IMR-90 (cell line): ENCODE measurements around the gene FMC1. TPM values are rescaled to one million over a fixed set of nuclear protein-coding genes. Genes with fewer than 3 reads are reported as not detected.

Source experiments
- ATAC-seq: fragments of 200-7000 bp; cut with Tn5 transposase; 2 replicates; pipeline ENCODE4 v1.9.1; 2020; ENCODE audit warnings: low read depth, mild to moderate bottlenecking, moderate library complexity
- BruUV-seq: library from RNA; stranded (reverse); fragments of 400-500 nt; replicated peaks from 2 replicates; lab custom pipeline; 2021; lab: Mats Ljungman, UMichigan
- CTCF ChIA-PET: fragments of 300-600 bp; formaldehyde crosslinking; extraction: SDS; loops from one replicate; lab custom pipeline; 2021; ENCODE audit warnings: antibody characterized with exemption; lab: Yijun Ruan, JAX
- POLR2A ChIA-PET: fragments of 300-600 bp; sonication (Branson Sonifier 250); formaldehyde crosslinking; loops from one replicate; lab custom pipeline; 2022; ENCODE audit warnings: antibody characterized with exemption; ENCODE audit not compliant: unreplicated experiment; lab: Charles Lee
- DNase-seq: peaks from one replicate; pipeline ENCODE4 v3.0.0; 2013
- H2AFZ ChIP-seq: replicated peaks from 2 replicates; pipeline ENCODE3; 2013; ENCODE audit warnings: low read length, mild to moderate bottlenecking; ENCODE audit not compliant: poor library complexity
- H2AK5ac ChIP-seq: 2 replicates; pipeline ENCODE4 v1.6.1; 2013; ENCODE audit warnings: low read depth, low read length, inconsistent platforms
- H2AK9ac ChIP-seq: replicated peaks from 2 replicates; pipeline ENCODE3; 2013; ENCODE audit warnings: mild to moderate bottlenecking, low read depth, low read length, moderate library complexity; ENCODE audit not compliant: poor library complexity
- H2BK120ac ChIP-seq: 2 replicates; pipeline ENCODE4 v1.6.1; 2013; ENCODE audit warnings: low read depth, low read length, inconsistent platforms
- H2BK15ac ChIP-seq: 3 replicates; pipeline ENCODE4 v1.6.1; 2013; ENCODE audit warnings: low read depth, low read length, inconsistent platforms
- H2BK20ac ChIP-seq: 2 replicates; pipeline ENCODE4 v1.6.1; 2013; ENCODE audit warnings: low read depth, mild to moderate bottlenecking, inconsistent platforms, low read length, moderate library complexity
- H2BK5ac ChIP-seq: 2 replicates; pipeline ENCODE4 v1.6.1; 2013; ENCODE audit warnings: mild to moderate bottlenecking, low read depth, low read length, inconsistent platforms; ENCODE audit not compliant: poor library complexity, severe bottlenecking
- H3K14ac ChIP-seq: replicated peaks from 2 replicates; pipeline ENCODE4 v1.6.1; 2013; ENCODE audit warnings: low read depth, low read length, inconsistent platforms
- H3K18ac ChIP-seq: 2 replicates; pipeline ENCODE4 v1.6.1; 2013; ENCODE audit warnings: low read depth, low read length, control low read depth
- H3K23ac ChIP-seq: 2 replicates; pipeline ENCODE4 v1.6.1; 2013; ENCODE audit warnings: low read depth, low read length, inconsistent platforms
- H3K27ac ChIP-seq: 2 replicates; pipeline ENCODE4 v1.5.1; 2013; ENCODE audit warnings: mild to moderate bottlenecking, control low read depth, low read length; ENCODE audit not compliant: insufficient read depth
- H3K27me3 ChIP-seq: 2 replicates; pipeline ENCODE4 v1.6.1; 2013; ENCODE audit warnings: low read length; ENCODE audit not compliant: control insufficient read depth, insufficient read depth
- H3K36me3 ChIP-seq: 2 replicates; pipeline ENCODE4 v1.6.1; 2013; ENCODE audit warnings: low read length, mixed read lengths; ENCODE audit not compliant: control insufficient read depth, insufficient read depth
- H3K4ac ChIP-seq: 2 replicates; pipeline ENCODE4 v1.6.1; 2013; ENCODE audit warnings: low read depth, low read length, inconsistent platforms
- H3K4me1 ChIP-seq: 2 replicates; pipeline ENCODE4 v1.6.1; 2013; ENCODE audit warnings: low read length, mixed read lengths; ENCODE audit not compliant: control insufficient read depth, insufficient read depth
- H3K4me2 ChIP-seq: 2 replicates; pipeline ENCODE4 v1.6.1; 2013; ENCODE audit warnings: low read depth, mild to moderate bottlenecking, control low read depth, low read length, moderate library complexity
- H3K4me3 ChIP-seq: 2 replicates; pipeline ENCODE4 v1.5.1; 2013; ENCODE audit warnings: low read depth, mild to moderate bottlenecking, control low read depth, low read length, moderate library complexity; ENCODE audit not compliant: insufficient read depth
- H3K56ac ChIP-seq: 2 replicates; pipeline ENCODE4 v1.6.1; 2013; ENCODE audit warnings: low read length, inconsistent platforms; ENCODE audit not compliant: insufficient read depth; ENCODE audit errors: extremely low read depth
- H3K79me1 ChIP-seq, 2 experiments: 2 replicates each; pipeline ENCODE4 v1.6.1; 2013; ENCODE audit warnings: low read length in 2 of 2, inconsistent platforms in 1 of 2, low read depth in 1 of 2
- H3K9ac ChIP-seq: 2 replicates; pipeline ENCODE4 v1.6.1; 2013; ENCODE audit warnings: low read depth, low read length, control low read depth
- H3K9me1 ChIP-seq: 2 replicates; pipeline ENCODE4 v1.6.1; 2013; ENCODE audit warnings: low read length, inconsistent platforms; ENCODE audit not compliant: insufficient read depth
- H3K9me3 ChIP-seq: 2 replicates; pipeline ENCODE4 v1.6.1; 2013; ENCODE audit warnings: low read length; ENCODE audit not compliant: control insufficient read depth, insufficient read depth
- H4K20me1 ChIP-seq: 2 replicates; pipeline ENCODE4 v1.6.1; 2013; ENCODE audit warnings: low read length, inconsistent platforms; ENCODE audit not compliant: insufficient read depth
- H4K5ac ChIP-seq: 2 replicates; pipeline ENCODE4 v1.6.1; 2013; ENCODE audit warnings: mild to moderate bottlenecking, low read depth, low read length, control low read depth
- H4K8ac ChIP-seq, 2 experiments: 2 replicates each; pipeline ENCODE4 v1.6.1; 2013; ENCODE audit warnings: low read depth in 2 of 2, low read length in 2 of 2, control low read depth in 1 of 2, inconsistent platforms in 1 of 2
- H4K91ac ChIP-seq: 2 replicates; pipeline ENCODE4 v1.6.1; 2013; ENCODE audit warnings: low read depth, low read length, inconsistent platforms; ENCODE audit not compliant: insufficient read depth
- MAFK ChIP-seq: IDR thresholded peaks from 2 replicates; pipeline ENCODE4 v1.6.1; 2012; ENCODE audit warnings: low read depth, low read length, improper control_type of control experiment
- MAZ ChIP-seq: IDR thresholded peaks from 2 replicates; pipeline ENCODE4 v1.6.1; 2012; ENCODE audit warnings: low read depth, mild to moderate bottlenecking, low read length, improper control_type of control experiment, moderate library complexity, borderline replicate concordance
- RAD21 ChIP-seq: IDR thresholded peaks from 2 replicates; pipeline ENCODE4 v1.6.1; 2012; ENCODE audit warnings: low read length, improper control_type of control experiment
- SMC3 ChIP-seq: fragments of 150-350 bp; IDR thresholded peaks from 2 replicates; pipeline ENCODE4 v1.6.1; 2016; ENCODE audit warnings: low read depth, mild to moderate bottlenecking, antibody characterized with exemption, low read length, moderate library complexity
- WGBS, 2 experiments: methylation state at CpG; one replicate each; pipeline versions ENCODE4 v1.1.5 to v1.1.7; 2013; ENCODE audit warnings: missing lambda C conversion rate in 2 of 2; ENCODE audit not compliant: insufficient read length in 1 of 2; ENCODE audit errors: extremely low coverage in 2 of 2; 5-methylcytosine and 5-hydroxymethylcytosine counted together
- dilution Hi-C: fragments of 300-500 bp; cut with HindIII; formaldehyde crosslinking; loops from one replicate; pipeline ENCODE4 v1.14.3; 2018; ENCODE audit warnings: low sequenced_read_pairs; ENCODE audit not compliant: unreplicated experiment
- in situ Hi-C: fragments of 300-500 bp; cut with MboI; formaldehyde crosslinking; loops from 3 replicates; pipeline ENCODE4 v1.14.3; 2019; ENCODE audit warnings: low sequenced_read_pairs, inconsistent platforms, mixed read lengths
- intact Hi-C: fragments of 100-400 bp; cut with micrococcal nuclease; formaldehyde crosslinking; loops from 2 replicates; pipeline ENCODE4 v1.10.0; 2022
- polyA plus RNA-seq, 3 experiments: library from polyadenylated mRNA; depleted of rRNA; stranded (reverse); fragments of >200 nt; gene quantifications; 2 replicates each; pipeline ENCODE4 v1.2.3, GENCODE V29; 2012; ENCODE audit warnings: low replicate concordance in 1 of 3
- total RNA-seq: library from RNA; depleted of rRNA; stranded (reverse); fragments of >200 nt; gene quantifications from 2 replicates; pipeline ENCODE4 v1.2.3, GENCODE V29; 2012

The FMC1 gene
- total and polyA plus RNA-seq, 2 of the 4 experiments (the other 2 are of a cell fraction), result 6.1 to 11.9 TPM

GRCh38 chr7:139329119-139329518 lies 12.0 kb upstream of the FMC1 start:
- no peaks in the 10 kb centered on the region for H3K9me3 ChIP-seq
- no peak overlapping the region for H3K4me2 ChIP-seq
- H3K9me1 ChIP-seq, result no peaks in the 10 kb centered on the region
- DNase-seq, result no peak
- no peak overlapping the region for H4K8ac ChIP-seq
- no peak overlapping the region for H3K27ac ChIP-seq
- H2AK9ac ChIP-seq, result no peak overlapping the region
- H3K27me3 ChIP-seq, result no peaks in the 10 kb centered on the region
- H3K56ac ChIP-seq, result no peak overlapping the region
- H3K4me3 ChIP-seq, result no peak overlapping the region
- CTCF ChIA-PET, result no interaction called here
- no peak overlapping the region for H3K18ac ChIP-seq
- no peak overlapping the region for H2BK20ac ChIP-seq
- H2BK15ac ChIP-seq, result no peak overlapping the region
- TF ChIP-seq MAZ (no peak), RAD21 (no peak), SMC3 (no peak), MAFK (peak; percentile 92)
- no peak overlapping the region for H2AK5ac ChIP-seq
- H3K23ac ChIP-seq, result no peak overlapping the region
- H3K9ac ChIP-seq, result no peak overlapping the region
- no peak overlapping the region for H4K5ac ChIP-seq
- no peaks in the 10 kb centered on the region for H3K36me3 ChIP-seq
- H3K14ac ChIP-seq, result no peak overlapping the region
- H3K4me1 ChIP-seq, result no peaks in the 10 kb centered on the region
- dilution Hi-C loops, result no loop called here
- no peak overlapping the region for H2BK120ac ChIP-seq
- no peaks in the 10 kb centered on the region for H3K79me1 ChIP-seq
- POLR2A ChIA-PET, result no interaction called here
- intact Hi-C loops, result no loop called here
- H2BK5ac ChIP-seq, result no peak overlapping the region
- H4K20me1 ChIP-seq, result no peaks in the 10 kb centered on the region
- no peak overlapping the region for H2AFZ ChIP-seq
- ATAC-seq, result no peak
- H4K91ac ChIP-seq, result no peak overlapping the region
- WGBS, 2 experiments, result no CpG with 5 or more reads among the region's 2 CpGs
- BruUV-seq, result no TSS peak
- no peak overlapping the region for H3K4ac ChIP-seq
- in situ Hi-C loops, result no loop called here
